HG03108 (cell line): ENCODE results near the gene NBL1.

Source experiments
- ATAC-seq: cut with Tn5 transposase; IDR thresholded peaks from one replicate; pipeline ENCODE4 v1.9.1; 2021; ENCODE audit warnings: moderate library complexity; ENCODE audit not compliant: unreplicated experiment

NBL1 gene

DNA sequence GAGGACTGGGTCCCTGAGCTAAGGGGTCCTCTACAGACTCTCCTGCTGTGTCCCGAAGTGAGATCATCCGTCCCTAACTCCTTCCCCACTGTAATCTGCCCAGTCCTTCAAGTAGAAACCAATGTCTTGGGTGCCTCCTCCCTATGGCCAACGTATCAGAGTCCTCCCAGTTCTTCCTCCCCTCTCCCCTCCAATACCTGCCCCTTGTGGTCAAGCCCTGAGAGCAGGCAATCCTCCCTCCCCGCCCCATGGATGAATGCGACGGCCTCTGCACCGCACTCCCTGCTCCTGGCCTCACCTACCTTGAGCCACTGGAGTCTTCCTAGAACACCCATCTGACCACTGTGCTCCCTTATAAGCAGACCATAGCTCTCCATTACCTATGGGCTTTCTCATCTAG lies 51.7 kb downstream of the NBL1 start:
- no peak for ATAC-seq

DNA sequence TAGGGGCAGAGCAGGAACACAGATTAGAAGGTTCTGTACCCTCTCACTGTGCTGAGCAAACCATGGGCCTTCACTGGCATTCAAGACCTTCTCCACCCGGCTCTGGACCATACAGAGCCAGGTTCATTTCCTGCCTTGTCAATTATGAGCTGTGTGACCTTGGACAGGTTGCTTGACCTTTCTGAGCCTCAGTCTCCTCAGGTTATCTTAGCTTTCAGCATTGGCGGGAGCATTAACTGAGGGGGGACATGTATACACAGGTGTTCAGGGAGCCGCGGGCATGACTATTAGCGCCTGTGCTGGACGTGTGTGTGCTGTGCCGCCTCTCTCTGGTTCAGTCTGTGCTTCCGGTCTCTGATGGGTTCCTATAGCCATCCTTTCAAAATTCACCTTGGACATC lies 52.7 kb downstream of the NBL1 start:
- ATAC-seq = no peak

DNA sequence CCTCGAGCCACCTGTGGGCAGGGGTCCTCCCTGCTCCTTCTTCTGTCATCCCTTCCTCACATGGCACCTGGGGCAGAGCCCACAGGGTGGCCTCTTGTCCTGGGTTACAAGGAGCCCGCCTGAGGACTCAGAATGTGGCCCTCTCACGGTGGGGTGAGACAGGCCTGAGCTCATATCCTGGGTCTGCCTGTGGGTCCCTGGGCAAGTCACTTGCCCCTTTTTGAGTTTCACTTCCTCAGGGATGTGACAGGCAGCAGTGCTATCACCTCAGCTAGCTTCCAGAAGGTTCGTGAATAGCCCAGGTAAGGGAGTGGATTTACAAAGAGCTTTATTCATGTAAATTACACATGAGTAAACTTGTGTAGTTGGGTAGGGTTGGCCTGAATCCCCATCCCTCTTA lies 54.1 kb downstream of the NBL1 start:
- ATAC-seq = no peak

DNA sequence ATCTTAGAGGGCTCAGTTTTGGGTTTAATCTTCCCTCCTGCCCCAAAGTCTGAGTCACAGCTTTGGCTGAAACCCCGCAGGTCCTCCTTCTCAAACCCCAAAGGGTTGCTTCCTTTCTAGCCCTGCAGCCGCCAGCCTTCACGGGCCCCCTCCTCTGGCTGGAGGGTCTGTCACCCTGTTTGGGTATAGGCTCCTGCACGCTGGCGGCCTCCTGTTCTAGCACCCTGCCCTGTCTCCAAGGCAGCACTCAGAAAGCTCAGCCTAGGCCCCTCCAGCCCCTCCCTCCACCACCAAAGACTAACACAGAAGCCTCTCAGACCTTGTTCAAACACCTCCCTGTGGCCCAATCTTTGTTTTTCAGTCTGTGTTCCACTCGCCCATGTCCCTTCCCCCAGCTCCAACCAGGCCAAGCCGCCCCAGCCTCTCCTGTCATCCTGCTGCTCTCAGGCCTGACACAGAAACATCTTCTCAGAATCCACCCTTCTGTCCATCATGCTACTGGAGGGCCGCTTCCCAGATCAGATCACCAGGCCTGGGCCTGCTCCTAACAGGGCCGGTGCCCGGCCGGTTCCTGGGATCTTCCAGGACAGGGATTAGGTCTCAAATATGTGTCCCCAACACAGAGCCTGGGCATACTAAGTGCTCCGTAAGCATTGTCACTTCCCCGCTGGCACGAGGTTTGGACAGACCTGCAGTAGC lies 56.1 kb downstream of the NBL1 start:
- ATAC-seq = no peak

DNA sequence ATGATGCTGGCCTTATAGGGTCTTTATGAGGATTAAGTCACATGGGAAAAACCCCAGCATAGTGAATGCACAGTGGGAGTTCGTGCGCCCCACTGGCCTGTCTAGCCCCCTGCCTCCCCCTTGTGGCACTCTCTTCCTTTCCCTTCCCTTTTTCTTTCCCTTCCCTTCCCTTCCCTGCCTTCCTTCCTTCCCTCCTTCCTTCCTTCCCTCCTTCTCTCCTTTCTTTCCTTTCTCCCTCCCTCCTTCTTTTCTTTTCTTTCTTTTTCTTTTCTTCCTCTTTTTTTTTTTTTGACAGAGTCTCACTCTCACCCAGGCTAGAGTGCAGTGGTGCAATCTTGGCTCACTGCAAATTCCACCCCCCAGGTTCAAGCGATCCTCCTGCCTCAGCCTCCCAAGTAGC lies 59.2 kb downstream of the NBL1 start:
- no peak for ATAC-seq

DNA sequence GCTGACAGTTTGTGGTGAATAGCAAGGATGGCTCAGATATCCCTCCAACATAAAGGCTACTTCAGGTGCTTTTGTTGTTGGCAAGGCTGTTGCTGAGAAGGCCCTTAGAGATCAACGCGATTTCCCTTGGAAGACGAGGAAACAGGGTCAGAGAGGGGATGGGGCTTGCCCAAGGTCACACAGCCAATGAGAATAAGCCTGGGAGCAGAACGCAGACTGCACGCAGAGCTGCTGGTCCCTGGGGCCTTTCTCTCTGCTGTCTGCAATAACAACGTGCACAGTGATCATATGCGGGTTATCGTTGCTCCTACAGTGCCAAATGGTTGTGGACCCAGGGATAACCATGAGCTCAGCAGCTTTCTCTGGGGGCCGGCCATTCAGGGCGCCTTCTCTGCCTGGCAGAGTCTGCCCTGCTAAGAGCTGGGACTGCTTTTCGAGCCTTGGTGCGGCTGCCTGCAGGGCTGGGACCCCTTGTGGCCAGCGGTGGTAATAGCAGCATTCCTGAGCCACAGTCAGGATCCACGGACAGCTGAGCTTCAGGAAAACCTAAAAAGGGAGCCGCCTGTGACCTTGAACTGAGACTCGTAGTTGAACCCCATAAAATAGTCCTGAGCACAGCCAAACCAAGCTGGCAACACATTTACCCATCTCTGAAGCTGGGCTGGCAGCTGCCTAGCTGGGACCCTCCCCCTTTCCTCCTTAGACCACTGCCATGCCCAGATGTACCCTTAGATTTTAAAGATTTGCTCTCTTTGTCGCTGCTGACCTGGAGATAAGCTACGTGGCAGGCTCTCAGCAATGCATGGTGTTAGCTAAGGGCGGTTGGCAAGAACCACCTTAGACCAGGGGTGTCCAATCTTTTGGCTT lies 60.4 kb downstream of the NBL1 start:
- no peak for ATAC-seq

DNA sequence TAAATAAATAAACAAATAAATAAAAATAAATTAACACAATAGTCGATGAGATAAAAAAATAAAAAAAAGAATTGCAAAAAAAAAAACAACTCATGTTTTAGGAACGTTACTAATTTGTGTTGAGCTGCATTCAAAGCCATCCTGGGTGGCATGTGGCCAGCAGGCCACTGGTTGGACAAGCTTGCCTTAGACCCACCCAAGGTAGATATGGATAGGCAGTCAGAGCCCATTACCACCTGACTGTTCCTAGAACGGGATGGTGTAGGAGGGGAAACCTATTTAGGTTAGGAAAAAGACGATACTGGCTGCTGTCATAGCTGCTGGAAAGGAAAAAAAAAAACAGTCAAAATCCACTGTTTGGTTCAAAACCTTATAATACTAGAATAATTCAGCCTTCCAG lies 61.4 kb downstream of the NBL1 start:
- ATAC-seq = no peak

DNA sequence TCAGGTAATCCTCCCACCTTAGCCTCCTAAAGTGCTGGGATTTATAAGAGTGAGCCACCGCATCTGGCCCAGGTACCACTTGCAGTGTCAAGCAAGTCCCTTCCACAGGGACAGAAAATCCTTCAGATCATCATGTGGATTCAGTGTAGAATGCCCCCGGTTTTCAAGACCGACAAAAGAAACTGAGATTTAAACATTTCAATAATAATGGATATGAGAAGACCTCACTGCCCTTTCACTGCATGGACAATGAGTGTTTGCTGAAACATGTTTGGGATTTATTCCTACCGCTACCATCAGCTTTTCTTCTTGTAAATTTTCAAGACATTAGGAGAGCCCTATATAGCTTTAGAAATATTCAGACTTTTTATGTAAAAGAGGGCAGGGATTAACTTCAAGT lies 62.0 kb downstream of the NBL1 start:
- ATAC-seq = no peak
